HT1080 (cell line): Measurements from ENCODE around the gene ARL17B. TPM values are rescaled to one million over a fixed set of nuclear protein-coding genes. Genes with fewer than 3 reads are reported as not detected.
"Not testable (repeated sequence)": the region's sequence is repeated elsewhere in the genome, so short reads cannot be mapped to it uniquely, and the experiment has no call there.

Experiments
- DNase-seq: peaks from one replicate; pipeline ENCODE4 v3.0.0-alpha.2; 2015; ENCODE audit warnings: low read depth
- total RNA-seq: library from RNA; depleted of rRNA; stranded (reverse); fragments of >200 nt; shearing (Covaris generic); gene quantifications from 2 replicates; pipeline ENCODE4 v1.2.3, GENCODE V29; 2014

Gene ARL17B
- total RNA-seq, 1 experiment from 2014 or later, result 2.4 TPM

- DNase-seq, result not testable (repeated sequence)
Observed at GRCh38 chr17:46290906-46291546, 70.5 kb downstream of the ARL17B start.

GRCh38 chr17:46287587-46287986 lies 74.0 kb downstream of the ARL17B start:
- DNase-seq, result not testable (repeated sequence)

GRCh38 chr17:46286764-46287221 lies 74.8 kb downstream of the ARL17B start:
- DNase-seq, result peak; percentile 72

GRCh38 chr17:46285500-46285899 lies 76.1 kb downstream of the ARL17B start:
- not testable (repeated sequence) for DNase-seq

- peak; percentile 81 for DNase-seq
Observed at GRCh38 chr17:46284467-46284866, 77.1 kb downstream of the ARL17B start.

GRCh38 chr17:46282635-46283034 lies 78.9 kb downstream of the ARL17B start:
- DNase-seq, result not testable (repeated sequence)

- DNase-seq, result not testable (repeated sequence)
Observed at GRCh38 chr17:46281336-46281735, 80.2 kb downstream of the ARL17B start.

GRCh38 chr17:46276728-46277479 lies 84.7 kb downstream of the ARL17B start:
- DNase-seq, result not testable (repeated sequence)

GRCh38 chr17:46274238-46274637 lies 87.3 kb downstream of the ARL17B start:
- no peak for DNase-seq

- DNase-seq, result no peak
Observed at GRCh38 chr17:46273541-46274236, 87.9 kb downstream of the ARL17B start.

- DNase-seq, result no peak
Observed at GRCh38 chr17:46270032-46270431, 91.5 kb downstream of the ARL17B start.

GRCh38 chr17:46266656-46267544 lies 94.7 kb downstream of the ARL17B start:
- peak; percentile 68 for DNase-seq

GRCh38 chr17:46266063-46266655 lies 95.4 kb downstream of the ARL17B start:
- DNase-seq, result not testable (repeated sequence)

- DNase-seq, result peak; percentile 80
Observed at GRCh38 chr17:46264456-46265198, 96.9 kb downstream of the ARL17B start.

- peak; percentile 44 for DNase-seq
Observed at GRCh38 chr17:46262271-46262670, 99.3 kb downstream of the ARL17B start.

- not testable (repeated sequence) for DNase-seq
Observed at GRCh38 chr17:46259845-46260661, 101.5 kb downstream of the ARL17B start.

- not testable (repeated sequence) for DNase-seq
Observed at GRCh38 chr17:46256369-46256768, 105.2 kb downstream of the ARL17B start.

- not testable (repeated sequence) for DNase-seq
Observed at GRCh38 chr17:46254215-46254614, 107.4 kb downstream of the ARL17B start.

- DNase-seq, result peak; percentile 49
Observed at GRCh38 chr17:46253722-46254121, 107.8 kb downstream of the ARL17B start.
